Measurements from ENCODE around the gene CYTH1.

CYTH1 gene

GRCh38 chr17:78652913-78653312 lies 129.2 kb downstream of the CYTH1 start:
- H3K27ac ChIP-seq, result no peak overlapping the region
- TF ChIP-seq, protein P1, sequence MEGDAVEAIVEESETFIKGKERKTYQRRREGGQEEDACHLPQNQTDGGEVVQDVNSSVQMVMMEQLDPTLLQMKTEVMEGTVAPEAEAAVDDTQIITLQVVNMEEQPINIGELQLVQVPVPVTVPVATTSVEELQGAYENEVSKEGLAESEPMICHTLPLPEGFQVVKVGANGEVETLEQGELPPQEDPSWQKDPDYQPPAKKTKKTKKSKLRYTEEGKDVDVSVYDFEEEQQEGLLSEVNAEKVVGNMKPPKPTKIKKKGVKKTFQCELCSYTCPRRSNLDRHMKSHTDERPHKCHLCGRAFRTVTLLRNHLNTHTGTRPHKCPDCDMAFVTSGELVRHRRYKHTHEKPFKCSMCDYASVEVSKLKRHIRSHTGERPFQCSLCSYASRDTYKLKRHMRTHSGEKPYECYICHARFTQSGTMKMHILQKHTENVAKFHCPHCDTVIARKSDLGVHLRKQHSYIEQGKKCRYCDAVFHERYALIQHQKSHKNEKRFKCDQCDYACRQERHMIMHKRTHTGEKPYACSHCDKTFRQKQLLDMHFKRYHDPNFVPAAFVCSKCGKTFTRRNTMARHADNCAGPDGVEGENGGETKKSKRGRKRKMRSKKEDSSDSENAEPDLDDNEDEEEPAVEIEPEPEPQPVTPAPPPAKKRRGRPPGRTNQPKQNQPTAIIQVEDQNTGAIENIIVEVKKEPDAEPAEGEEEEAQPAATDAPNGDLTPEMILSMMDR (IDR thresholded peaks at IDR 0.05), result no peak
- H3K4me3 ChIP-seq (ENCODE audit: low read depth in 1 of 2, low read length in 1 of 2), result no peak overlapping the region
- H3K27me3 ChIP-seq, result no peaks in the 10 kb centered on the region
- no peaks in the 10 kb centered on the region for H3K36me3 ChIP-seq
- H3K4me1 ChIP-seq (ENCODE audit: control insufficient read depth in 1 of 2, insufficient read depth in 1 of 2, low read depth in 1 of 2, low read length in 1 of 2), result no peaks in the 10 kb centered on the region
- H3K9me3 ChIP-seq, result peaks cover 7% of the 10 kb centered on the region

GRCh38 chr17:78652024-78652423 lies 130.0 kb downstream of the CYTH1 start:
- TF ChIP-seq, protein P1 (IDR thresholded peaks at IDR 0.05), result no peak
- H3K9me3 ChIP-seq, result peaks cover 7% of the 10 kb centered on the region
- no peaks in the 10 kb centered on the region for H3K36me3 ChIP-seq
- H3K4me3 ChIP-seq (ENCODE audit: low read depth in 1 of 2, low read length in 1 of 2), result no peak overlapping the region
- H3K4me1 ChIP-seq (ENCODE audit: control insufficient read depth in 1 of 2, insufficient read depth in 1 of 2, low read depth in 1 of 2, low read length in 1 of 2), result no peaks in the 10 kb centered on the region
- H3K27me3 ChIP-seq, result no peaks in the 10 kb centered on the region
- no peak overlapping the region for H3K27ac ChIP-seq

- Histone ChIP-seq H3K27ac (no peak overlapping the region), H3K36me3 (no peaks in the 10 kb centered on the region), H3K27me3 (no peaks in the 10 kb centered on the region), H3K4me1 (ENCODE audit: control insufficient read depth in 1 of 2, insufficient read depth in 1 of 2, low read depth in 1 of 2, low read length in 1 of 2) (no peaks in the 10 kb centered on the region), H3K9me3 (peaks cover 7% of the 10 kb centered on the region), H3K4me3 (ENCODE audit: low read depth in 1 of 2, low read length in 1 of 2) (no peak overlapping the region)
- TF ChIP-seq, protein P1 (IDR thresholded peaks at IDR 0.05), result no peak
Observed at GRCh38 chr17:78651554-78651953, 130.5 kb downstream of the CYTH1 start.

DNA sequence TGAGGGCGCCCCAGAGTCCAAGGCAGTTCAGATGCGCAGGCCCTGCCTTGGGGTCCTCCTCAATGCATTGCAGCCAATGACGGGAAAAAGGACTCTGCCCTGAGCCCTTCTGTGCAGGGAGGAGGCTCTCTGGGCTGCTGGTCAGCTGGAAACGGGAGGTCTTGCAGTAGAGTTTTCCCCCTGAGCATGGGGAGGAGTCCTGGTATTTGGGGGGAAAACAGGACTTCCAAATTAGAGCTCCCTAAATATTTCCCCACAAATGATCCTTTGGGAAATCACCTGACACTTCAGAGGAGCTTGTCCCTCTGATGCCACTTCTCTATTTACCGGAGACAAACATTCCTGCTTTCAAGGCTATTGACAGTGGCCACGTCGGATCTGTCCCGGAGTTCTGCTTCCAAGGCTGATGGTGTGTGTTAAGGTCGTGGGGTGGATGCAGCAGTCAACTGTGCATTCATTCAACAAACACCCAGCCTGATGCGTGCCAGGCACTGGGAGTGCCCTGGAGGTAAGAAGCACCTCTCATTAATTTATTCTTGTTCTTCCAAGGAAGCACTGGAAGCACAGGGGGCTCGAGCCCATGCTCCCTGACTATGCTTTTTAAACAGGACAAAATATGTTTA lies 131.9 kb downstream of the CYTH1 start:
- Histone ChIP-seq H3K9me3 (peaks cover 7% of the 10 kb centered on the region), H3K27ac (no peak overlapping the region), H3K36me3 (no peaks in the 10 kb centered on the region), H3K4me3 (ENCODE audit: low read depth in 1 of 2, low read length in 1 of 2) (no peak overlapping the region), H3K27me3 (peaks cover 13% of the 10 kb centered on the region), H3K4me1 (ENCODE audit: control insufficient read depth in 1 of 2, insufficient read depth in 1 of 2, low read depth in 1 of 2, low read length in 1 of 2) (peaks cover 4 to 11% of the 10 kb centered on the region in 2 experiments)
- TF ChIP-seq, protein P1 (IDR thresholded peaks at IDR 0.05), result no peak

- TF ChIP-seq, protein P1 (IDR thresholded peaks at IDR 0.05), result no peak
- peaks cover 7% of the 10 kb centered on the region for H3K9me3 ChIP-seq
- H3K27ac ChIP-seq, result no peak overlapping the region
- H3K36me3 ChIP-seq, result no peaks in the 10 kb centered on the region
- peaks cover 22% of the 10 kb centered on the region for H3K27me3 ChIP-seq
- peaks cover 4 to 11% of the 10 kb centered on the region in 2 experiments for H3K4me1 ChIP-seq (ENCODE audit: control insufficient read depth in 1 of 2, insufficient read depth in 1 of 2, low read depth in 1 of 2, low read length in 1 of 2)
- H3K4me3 ChIP-seq (ENCODE audit: low read depth in 1 of 2, low read length in 1 of 2), result no peak overlapping the region
Observed at GRCh38 chr17:78648293-78648692, 133.8 kb downstream of the CYTH1 start.
